MM.1S (cell line): Measurements from ENCODE around the gene IQGAP2.

Source experiments
- DNase-seq: peaks from one replicate; pipeline ENCODE4 v3.0.0-alpha.2; 2015
- H2AFZ ChIP-seq: fragments of 300-600 bp; sonication (generic); 2 replicates; pipeline ENCODE4 v1.6.0; 2016; ENCODE audit warnings: antibody characterized with exemption, low read length
- H3F3A ChIP-seq: fragments of 300-600 bp; sonication (generic); 2 replicates; pipeline ENCODE4 v1.6.1; 2016; ENCODE audit warnings: mild to moderate bottlenecking, antibody characterized with exemption, low read length, moderate library complexity, mixed read lengths; ENCODE audit not compliant: insufficient read depth
- H3K27ac ChIP-seq: fragments of 300-600 bp; sonication (generic); 2 replicates; pipeline ENCODE4 v1.5.1; 2016; ENCODE audit warnings: mild to moderate bottlenecking, low read length
- H3K27me3 ChIP-seq: fragments of 300-600 bp; sonication (generic); replicated peaks from 2 replicates; pipeline ENCODE4 v1.6.0; 2016; ENCODE audit warnings: low read length; ENCODE audit not compliant: insufficient read depth
- H3K36me3 ChIP-seq: fragments of 300-600 bp; sonication (generic); replicated peaks from 2 replicates; pipeline ENCODE4 v1.6.1; 2016; ENCODE audit warnings: mild to moderate bottlenecking, low read length, mixed read lengths; ENCODE audit not compliant: insufficient read depth
- H3K4me1 ChIP-seq: fragments of 300-600 bp; sonication (generic); 2 replicates; pipeline ENCODE4 v1.6.1; 2016; ENCODE audit warnings: low read length, mixed read lengths
- H3K4me2 ChIP-seq: fragments of 300-600 bp; sonication (generic); 2 replicates; pipeline ENCODE4 v1.6.0; 2016; ENCODE audit warnings: low read depth, low read length
- H3K4me3 ChIP-seq: fragments of 300-600 bp; sonication (generic); 2 replicates; pipeline ENCODE4 v1.5.1; 2016; ENCODE audit warnings: low read length, mixed read lengths
- H3K79me2 ChIP-seq: fragments of 300-600 bp; sonication (generic); 2 replicates; pipeline ENCODE4 v1.6.1; 2016; ENCODE audit warnings: mixed run types, low read length, mixed read lengths
- H3K9ac ChIP-seq: fragments of 300-600 bp; sonication (generic); 2 replicates; pipeline ENCODE4 v1.6.1; 2016; ENCODE audit warnings: low read length, mixed read lengths
- H3K9me2 ChIP-seq: fragments of 300-600 bp; sonication (generic); replicated peaks from 2 replicates; pipeline ENCODE4 v1.6.1; 2016; ENCODE audit warnings: mild to moderate bottlenecking, low read length, mixed read lengths; ENCODE audit not compliant: insufficient read depth
- H3K9me3 ChIP-seq: fragments of 300-600 bp; sonication (generic); replicated peaks from 2 replicates; pipeline ENCODE4 v1.6.1; 2016; ENCODE audit warnings: mild to moderate bottlenecking, low read length, mixed read lengths; ENCODE audit not compliant: insufficient read depth
- H4K20me1 ChIP-seq: fragments of 300-600 bp; sonication (generic); 2 replicates; pipeline ENCODE4 v1.6.1; 2016; ENCODE audit warnings: mild to moderate bottlenecking, low read length, moderate library complexity, mixed read lengths; ENCODE audit not compliant: insufficient read depth
- CTCF ChIP-seq: fragments of 300-600 bp; sonication (generic); IDR thresholded peaks from 2 replicates; pipeline ENCODE4 v1.5.1; 2016; ENCODE audit warnings: antibody characterized with exemption, low read length, mixed read lengths
- EZH2 ChIP-seq: fragments of 300-600 bp; sonication (generic); optimal IDR thresholded peaks from 2 replicates; pipeline ENCODE3; 2017; ENCODE audit warnings: low read depth, mild to moderate bottlenecking, antibody characterized with exemption, low read length, mixed read lengths
- EZH2phosphoT487 ChIP-seq: fragments of 300-600 bp; sonication (generic); IDR thresholded peaks from 2 replicates; pipeline ENCODE4 v1.6.1; 2018; ENCODE audit warnings: antibody characterized with exemption, low read length

Gene IQGAP2

GRCh38 chr5:76690704-76691466 is 287.8 kb downstream of the IQGAP2 start:
- Histone ChIP-seq H3K27ac (no peak overlapping the region), H3K36me3 (no peaks in the 10 kb centered on the region), H2AFZ (no peak overlapping the region), H4K20me1 (no peaks in the 10 kb centered on the region), H3F3A (no peaks in the 10 kb centered on the region), H3K9me3 (no peaks in the 10 kb centered on the region), H3K9me2 (no peaks in the 10 kb centered on the region), H3K4me2 (no peak overlapping the region), H3K79me2 (no peaks in the 10 kb centered on the region), H3K4me1 (no peaks in the 10 kb centered on the region), H3K27me3 (no peaks in the 10 kb centered on the region), H3K9ac (no peak overlapping the region), H3K4me3 (no peak overlapping the region)
- TF ChIP-seq CTCF: no peak
- no peak for TF ChIP-seq EZH2phosphoT487
- no peak for TF ChIP-seq EZH2
- no peak for DNase-seq

- H3K27ac ChIP-seq: no peak overlapping the region
- no peaks in the 10 kb centered on the region for H3K27me3 ChIP-seq
- H3K4me3 ChIP-seq: no peak overlapping the region
- no peaks in the 10 kb centered on the region for H3K9me2 ChIP-seq
- no peaks in the 10 kb centered on the region for H3K36me3 ChIP-seq
- TF ChIP-seq EZH2phosphoT487 (no peak), EZH2 (no peak), CTCF (no peak)
- H3K4me1 ChIP-seq: no peaks in the 10 kb centered on the region
- DNase-seq: no peak
- no peaks in the 10 kb centered on the region for H3K79me2 ChIP-seq
- no peaks in the 10 kb centered on the region for H4K20me1 ChIP-seq
- H3K4me2 ChIP-seq: no peak overlapping the region
- H2AFZ ChIP-seq: no peak overlapping the region
- H3F3A ChIP-seq: no peaks in the 10 kb centered on the region
- no peaks in the 10 kb centered on the region for H3K9me3 ChIP-seq
- no peak overlapping the region for H3K9ac ChIP-seq
Measured at GRCh38 chr5:76691467-76692273, 288.6 kb downstream of the IQGAP2 start.

DNA sequence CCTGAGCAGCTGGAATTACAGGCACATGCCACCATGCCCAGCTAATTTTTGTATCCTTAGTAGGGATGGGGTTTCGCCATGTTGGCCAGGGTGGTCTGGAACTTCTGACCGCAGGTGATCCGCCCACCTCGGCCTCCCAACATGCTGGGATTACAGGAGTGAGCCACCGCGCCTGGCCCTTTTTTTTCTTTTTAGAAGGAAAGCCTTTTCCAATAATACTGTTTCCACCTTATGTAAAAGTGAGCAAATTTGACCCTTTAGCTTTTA is 289.1 kb downstream of the IQGAP2 start:
- no peaks in the 10 kb centered on the region for H3K4me1 ChIP-seq
- H3K79me2 ChIP-seq: no peaks in the 10 kb centered on the region
- no peak overlapping the region for H3K27ac ChIP-seq
- no peak for DNase-seq
- TF ChIP-seq CTCF (no peak), EZH2phosphoT487 (no peak), EZH2 (no peak)
- no peaks in the 10 kb centered on the region for H3K9me3 ChIP-seq
- no peak overlapping the region for H3K4me3 ChIP-seq
- H3F3A ChIP-seq: no peaks in the 10 kb centered on the region
- no peak overlapping the region for H3K4me2 ChIP-seq
- H3K27me3 ChIP-seq: no peaks in the 10 kb centered on the region
- no peaks in the 10 kb centered on the region for H3K36me3 ChIP-seq
- H2AFZ ChIP-seq: no peak overlapping the region
- H3K9ac ChIP-seq: no peak overlapping the region
- no peaks in the 10 kb centered on the region for H3K9me2 ChIP-seq
- no peaks in the 10 kb centered on the region for H4K20me1 ChIP-seq
